Smooth muscle cell (in vitro differentiated cells): ENCODE data around the gene IQCE. TPM values are rescaled to one million over a fixed set of nuclear protein-coding genes. Genes with fewer than 3 reads are reported as not detected.

Experiments used
- DNase-seq: peaks from one replicate; lab custom pipeline; 2025; ENCODE audit not compliant: unreplicated experiment; lab: John Stamatoyannopoulos, UW
- H2AFZ ChIP-seq: fragments of 200-600 bp; sonication (generic); 2 replicates; pipeline ENCODE4 v1.6.0; 2016; ENCODE audit warnings: antibody characterized with exemption, low read depth, mild to moderate bottlenecking
- H3F3A ChIP-seq: fragments of 200-600 bp; sonication (generic); 2 replicates; pipeline ENCODE4 v1.6.0; 2017; ENCODE audit warnings: antibody characterized with exemption, low read depth
- H3K27ac ChIP-seq: fragments of 200-600 bp; sonication (generic); 2 replicates; pipeline ENCODE4 v1.5.1; 2016; ENCODE audit warnings: low read depth, mild to moderate bottlenecking
- H3K27me3 ChIP-seq: fragments of 200-600 bp; sonication (generic); 2 replicates; pipeline ENCODE4 v1.6.1; 2016; ENCODE audit warnings: low read depth, mild to moderate bottlenecking
- H3K36me3 ChIP-seq: fragments of 200-600 bp; sonication (generic); 2 replicates; pipeline ENCODE4 v1.5.1; 2016; ENCODE audit warnings: low read depth
- H3K4me1 ChIP-seq: fragments of 200-600 bp; sonication (generic); 2 replicates; pipeline ENCODE4 v1.5.1; 2016; ENCODE audit warnings: low read depth
- H3K4me2 ChIP-seq: fragments of 200-600 bp; sonication (generic); 2 replicates; pipeline ENCODE4 v1.6.0; 2016; ENCODE audit warnings: mild to moderate bottlenecking
- H3K4me3 ChIP-seq: fragments of 200-600 bp; sonication (generic); 2 replicates; pipeline ENCODE4 v1.5.1; 2016; ENCODE audit warnings: mild to moderate bottlenecking
- H3K79me2 ChIP-seq: fragments of 200-600 bp; sonication (generic); 2 replicates; pipeline ENCODE4 v1.6.0; 2016; ENCODE audit warnings: low read depth, mild to moderate bottlenecking
- H3K9ac ChIP-seq: fragments of 200-600 bp; sonication (generic); 2 replicates; pipeline ENCODE4 v1.6.0; 2016; ENCODE audit warnings: low read depth
- H3K9me3 ChIP-seq: fragments of 200-600 bp; sonication (generic); replicated peaks from 2 replicates; pipeline ENCODE4 v1.5.1; 2016; ENCODE audit warnings: low read depth
- H4K20me1 ChIP-seq: fragments of 200-600 bp; sonication (generic); 2 replicates; pipeline ENCODE4 v1.6.0; 2016; ENCODE audit warnings: low read depth
- CTCF ChIP-seq: fragments of 200-600 bp; sonication (generic); IDR thresholded peaks from 2 replicates; pipeline ENCODE4 v1.5.1; 2017; ENCODE audit warnings: borderline replicate concordance, mild to moderate bottlenecking, antibody characterized with exemption; ENCODE audit not compliant: insufficient read depth, poor library complexity, severe bottlenecking
- WGBS: methylation state at CpG from one replicate; pipeline ENCODE4 v1.1.7; 2016; ENCODE audit warnings: low lambda C conversion rate; 5-methylcytosine and 5-hydroxymethylcytosine counted together
- polyA plus RNA-seq: library from polyadenylated mRNA; unstranded; fragments of >200 nt; fragmentation: Nextera tagmentation; extraction: Ambion mirVana; gene quantifications from 2 replicates; pipeline ENCODE4 v1.2.1, GENCODE V29; 2016
- total RNA-seq: library from RNA; depleted of rRNA; stranded (reverse); fragments of >200 nt; gene quantifications from 2 replicates; pipeline ENCODE4 v1.2.3, GENCODE V29; 2014

IQCE gene
- total and polyA plus RNA-seq, 2 experiments from 2014 or later: 5.8 to 12.7 TPM

DNA sequence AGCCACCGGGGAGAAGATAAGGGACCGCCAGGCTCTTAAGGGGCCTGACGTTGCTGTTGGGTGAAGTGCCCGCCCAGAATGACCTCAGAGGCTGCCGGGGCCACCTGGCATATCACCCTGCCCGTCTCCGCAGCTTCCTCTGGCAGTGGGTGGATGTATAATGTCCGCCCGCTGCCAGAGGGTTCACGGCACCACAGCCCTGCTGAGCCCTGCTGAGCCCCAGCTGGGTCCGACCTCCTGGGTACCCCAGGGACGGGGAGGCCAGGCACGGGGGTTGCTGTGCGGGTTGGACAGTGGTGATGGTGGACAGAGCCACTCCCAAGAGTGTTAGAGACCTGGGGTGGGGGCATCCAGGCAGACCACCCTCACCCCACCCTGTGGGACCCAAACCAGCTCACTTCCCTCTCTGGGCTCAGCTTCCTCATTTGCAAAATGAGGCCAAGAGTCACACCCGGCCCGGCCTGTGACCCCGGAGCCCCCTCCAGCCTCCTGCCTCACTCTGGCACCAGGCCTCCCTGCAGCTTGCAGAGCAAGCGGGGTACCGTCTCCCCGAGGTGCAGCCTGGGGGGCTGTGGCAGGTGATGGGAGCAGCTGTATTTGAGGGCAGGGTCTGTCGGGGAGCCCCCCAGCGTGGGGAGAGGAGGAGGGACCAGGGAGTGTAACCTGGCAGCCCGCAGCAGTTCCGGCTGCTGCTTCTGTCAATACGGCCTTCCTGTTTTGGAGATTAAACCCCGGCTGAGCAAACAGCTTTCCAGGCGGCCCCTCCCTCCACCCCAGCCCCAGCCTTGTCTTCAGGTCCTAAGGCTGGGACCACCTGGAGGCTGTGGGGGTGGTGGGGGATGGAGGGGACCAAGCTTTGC, 47.6 kb upstream of the IQCE start:
- Histone ChIP-seq H3K27ac (peak overlapping the region; percentile 73), H3K4me2 (peak overlapping the region; percentile 76), H4K20me1 (no peaks in the 10 kb centered on the region), H3K9ac (no peak overlapping the region), H3K4me3 (no peak overlapping the region), H3K9me3 (no peaks in the 10 kb centered on the region), H2AFZ (no peak overlapping the region), H3F3A (peaks cover 14% of the 10 kb centered on the region), H3K4me1 (peaks cover 32% of the 10 kb centered on the region), H3K27me3 (no peaks in the 10 kb centered on the region), H3K36me3 (no peaks in the 10 kb centered on the region), H3K79me2 (no peaks in the 10 kb centered on the region)
- 54% methylated on average over 27 of the region's 27 CpGs for WGBS
- TF ChIP-seq CTCF: no peak
- DNase-seq: no peak

GRCh38 chr7:2511769-2512168, 47.0 kb upstream of the IQCE start:
- Histone ChIP-seq H3K4me3 (no peak overlapping the region), H4K20me1 (no peaks in the 10 kb centered on the region), H3K9me3 (no peaks in the 10 kb centered on the region), H3K36me3 (no peaks in the 10 kb centered on the region), H3K27ac (peak overlapping the region; percentile 73), H3K4me2 (no peak overlapping the region), H3F3A (peaks cover 14% of the 10 kb centered on the region), H3K9ac (no peak overlapping the region), H3K4me1 (peaks cover 32% of the 10 kb centered on the region), H3K79me2 (no peaks in the 10 kb centered on the region), H3K27me3 (no peaks in the 10 kb centered on the region), H2AFZ (no peak overlapping the region)
- 90% methylated on average over 12 of the region's 18 CpGs for WGBS
- DNase-seq: no peak
- no peak for TF ChIP-seq CTCF

DNA sequence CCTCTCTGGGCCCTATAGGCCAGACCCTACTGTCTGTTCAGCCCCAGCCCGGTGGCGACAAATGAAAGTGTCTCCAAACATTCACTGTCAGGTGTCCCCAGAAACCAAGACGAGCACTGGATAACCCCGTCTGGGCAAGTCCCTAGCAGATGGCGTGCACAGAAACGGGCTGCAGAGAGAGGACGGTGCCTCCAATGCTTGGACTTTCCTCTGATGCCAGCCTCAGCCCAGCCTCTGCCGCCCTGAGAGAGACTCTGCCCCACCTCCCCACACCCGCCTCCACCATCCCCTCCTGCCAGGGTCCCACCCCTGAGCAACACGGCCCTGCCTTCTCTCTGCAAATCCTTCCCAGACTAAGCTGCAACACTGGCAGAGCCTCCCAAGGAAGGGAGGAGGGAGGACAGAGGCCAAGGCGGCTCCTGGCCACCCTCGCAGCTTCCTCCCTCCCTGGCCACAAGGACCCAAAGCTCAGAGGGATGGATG, 46.6 kb upstream of the IQCE start:
- 68% methylated on average over 12 of the region's 12 CpGs for WGBS
- TF ChIP-seq CTCF: no peak

More for the DNA sequence above, 46.6 kb upstream of the IQCE start:
- H4K20me1 ChIP-seq: no peaks in the 10 kb centered on the region
- H3K4me3 ChIP-seq: no peak overlapping the region
- no peaks in the 10 kb centered on the region for H3K9me3 ChIP-seq
- H3K27me3 ChIP-seq: no peaks in the 10 kb centered on the region
- peaks cover 32% of the 10 kb centered on the region for H3K4me1 ChIP-seq
- H3K4me2 ChIP-seq: no peak overlapping the region
- no peak for DNase-seq
- H2AFZ ChIP-seq: no peak overlapping the region
- H3K27ac ChIP-seq: no peak overlapping the region
- no peaks in the 10 kb centered on the region for H3K36me3 ChIP-seq
- no peak overlapping the region for H3K9ac ChIP-seq
- H3F3A ChIP-seq: peaks cover 14% of the 10 kb centered on the region
- no peaks in the 10 kb centered on the region for H3K79me2 ChIP-seq
